NCI-H2029 treated with DMSO at 0.1 percent for 48 hours (cell line): ENCODE measurements around the gene SLC25A40.
"Not testable (repeated sequence)": the region's sequence is repeated elsewhere in the genome, so short reads cannot be mapped to it uniquely, and the experiment has no call there.

ENCODE experiments used
- DNase-seq: peaks from one replicate; lab custom pipeline; 2025; lab: John Stamatoyannopoulos, UW

SLC25A40 gene

GRCh38 chr7:87870471-87870870 lies 5.7 kb downstream of the SLC25A40 start:
- no peak for DNase-seq

- not testable (repeated sequence) for DNase-seq
Measured at GRCh38 chr7:87866533-87866932, 9.6 kb downstream of the SLC25A40 start.

- no peak for DNase-seq
Measured at GRCh38 chr7:87866089-87866488, 10.1 kb downstream of the SLC25A40 start.

- DNase-seq: no peak
Measured at GRCh38 chr7:87858417-87859100, 17.6 kb downstream of the SLC25A40 start.

- no peak for DNase-seq
Measured at GRCh38 chr7:87853237-87853864, 22.8 kb downstream of the SLC25A40 start.

GRCh38 chr7:87852306-87852705 lies 23.9 kb downstream of the SLC25A40 start:
- DNase-seq: no peak

GRCh38 chr7:87850836-87851593 lies 25.1 kb downstream of the SLC25A40 start:
- no peak for DNase-seq

GRCh38 chr7:87837597-87837996 lies 38.6 kb downstream of the SLC25A40 start:
- peak; percentile 10 for DNase-seq

- DNase-seq: no peak
Measured at GRCh38 chr7:87833130-87833529, 43.0 kb downstream of the SLC25A40 start.

- DNase-seq: no peak
Measured at GRCh38 chr7:87831097-87831496, 45.1 kb downstream of the SLC25A40 start.

- not testable (repeated sequence) for DNase-seq
Measured at GRCh38 chr7:87828383-87828782, 47.8 kb downstream of the SLC25A40 start.

- not testable (repeated sequence) for DNase-seq
Measured at GRCh38 chr7:87825369-87825768, 50.8 kb downstream of the SLC25A40 start.

- DNase-seq: not testable (repeated sequence)
Measured at GRCh38 chr7:87822056-87822455, 54.1 kb downstream of the SLC25A40 start.

GRCh38 chr7:87818336-87818735 lies 57.8 kb downstream of the SLC25A40 start:
- no peak for DNase-seq

GRCh38 chr7:87816389-87816788 lies 59.8 kb downstream of the SLC25A40 start:
- DNase-seq: no peak

GRCh38 chr7:87810726-87811125 lies 65.4 kb downstream of the SLC25A40 start:
- no peak for DNase-seq

GRCh38 chr7:87810130-87810529 lies 66.0 kb downstream of the SLC25A40 start:
- DNase-seq: no peak

GRCh38 chr7:87806150-87806549 lies 70.0 kb downstream of the SLC25A40 start:
- no peak for DNase-seq

GRCh38 chr7:87797798-87798403 lies 78.3 kb downstream of the SLC25A40 start:
- peak; percentile 25 for DNase-seq

GRCh38 chr7:87797395-87797794 lies 78.8 kb downstream of the SLC25A40 start:
- no peak for DNase-seq

GRCh38 chr7:87785368-87785995 lies 90.7 kb downstream of the SLC25A40 start:
- no peak for DNase-seq

- no peak for DNase-seq
Measured at GRCh38 chr7:87784424-87784823, 91.7 kb downstream of the SLC25A40 start.
